A549 (cell line): ENCODE results near the gene DPEP2.

Experiments
- CTCF ChIP-seq: fragments of >200 bp; sonication (Bioruptor Twin); formaldehyde crosslinking; IDR thresholded peaks from 3 replicates; pipeline ENCODE4 v1.5.1; 2016
- E2F6 ChIP-seq: IDR thresholded peaks from 2 replicates; pipeline ENCODE4 v1.6.1; 2012; ENCODE audit warnings: low read depth, borderline replicate concordance
- MAFK ChIP-seq: fragments of 450-650 bp; IDR thresholded peaks from 2 replicates; pipeline ENCODE4 v1.6.1; 2014; ENCODE audit not compliant: partially characterized antibody
- POLR2A ChIP-seq: IDR thresholded peaks from 2 replicates; pipeline ENCODE4 v1.6.1; 2012; ENCODE audit warnings: mild to moderate bottlenecking, low read length
- USF2 ChIP-seq: fragments of 450-650 bp; IDR thresholded peaks from 2 replicates; pipeline ENCODE4 v1.6.1; 2014; ENCODE audit warnings: antibody characterized with exemption

- TF ChIP-seq USF2 (no peak), CTCF (no peak), POLR2A (no peak), MAFK (no peak), E2F6 (no peak)
These were observed 17.1 kb downstream of the DPEP2 start for GRCh38 chr16:67982011-67982696.
